Adrenal gland (tissue), 5 donors: ENCODE data around the gene PRKG1.

Experiments
- POLR2A ChIP-seq, 2 donors: fragments of 450-650 bp; IDR thresholded peaks; one replicate each; pipeline ENCODE4 v1.6.1; 2017; ENCODE audit warnings: antibody characterized with exemption in 2 of 2, mild to moderate bottlenecking in 2 of 2, moderate library complexity in 1 of 2
- TF ChIP-seq, protein P1 (sequence below), 6 experiments: fragments of 450-650 bp in 4 of 6; fragments of 200-600 bp in 2 of 6; sonication (generic) in 1 of 6; IDR thresholded peaks; 1 replicate in 5 of 6; 2 replicates in 1 of 6; pipeline versions ENCODE4 v1.5.1 to v1.8.0; 2016 to 2021; ENCODE audit warnings: antibody characterized with exemption in 6 of 6, mild to moderate bottlenecking in 2 of 6, moderate library complexity in 1 of 6
- donor health status: DM: no; HTN: no; CAD: no.

DNA sequence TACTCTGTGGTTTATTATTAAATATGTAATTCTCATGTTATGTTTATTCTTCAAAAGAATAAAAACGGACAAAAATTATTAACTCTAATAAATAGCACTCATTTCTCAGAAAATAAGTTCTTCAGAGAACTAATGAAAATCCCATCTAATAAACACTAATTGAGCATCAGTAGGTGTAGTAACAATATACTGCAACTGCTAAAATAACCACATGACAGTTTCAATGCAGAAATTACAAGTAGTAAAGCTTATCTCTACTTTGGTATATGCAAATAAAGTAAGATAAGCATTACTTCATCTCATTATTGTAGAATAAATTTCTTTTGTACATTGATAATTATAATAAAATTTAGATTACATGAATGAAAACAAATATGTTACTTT lies 1183.4 kb downstream of the PRKG1 start:
- TF ChIP-seq, protein P1, sequence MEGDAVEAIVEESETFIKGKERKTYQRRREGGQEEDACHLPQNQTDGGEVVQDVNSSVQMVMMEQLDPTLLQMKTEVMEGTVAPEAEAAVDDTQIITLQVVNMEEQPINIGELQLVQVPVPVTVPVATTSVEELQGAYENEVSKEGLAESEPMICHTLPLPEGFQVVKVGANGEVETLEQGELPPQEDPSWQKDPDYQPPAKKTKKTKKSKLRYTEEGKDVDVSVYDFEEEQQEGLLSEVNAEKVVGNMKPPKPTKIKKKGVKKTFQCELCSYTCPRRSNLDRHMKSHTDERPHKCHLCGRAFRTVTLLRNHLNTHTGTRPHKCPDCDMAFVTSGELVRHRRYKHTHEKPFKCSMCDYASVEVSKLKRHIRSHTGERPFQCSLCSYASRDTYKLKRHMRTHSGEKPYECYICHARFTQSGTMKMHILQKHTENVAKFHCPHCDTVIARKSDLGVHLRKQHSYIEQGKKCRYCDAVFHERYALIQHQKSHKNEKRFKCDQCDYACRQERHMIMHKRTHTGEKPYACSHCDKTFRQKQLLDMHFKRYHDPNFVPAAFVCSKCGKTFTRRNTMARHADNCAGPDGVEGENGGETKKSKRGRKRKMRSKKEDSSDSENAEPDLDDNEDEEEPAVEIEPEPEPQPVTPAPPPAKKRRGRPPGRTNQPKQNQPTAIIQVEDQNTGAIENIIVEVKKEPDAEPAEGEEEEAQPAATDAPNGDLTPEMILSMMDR (IDR thresholded peaks at IDR 0.05) = no peak
- no peak for TF ChIP-seq POLR2A (IDR thresholded peaks at IDR 0.05)
